SH-SY5Y (cell line): ENCODE results near the gene MSANTD1.

Experiments used
- GATA2 ChIP-seq: IDR thresholded peaks from 2 replicates; pipeline ENCODE4 v1.6.1; 2011; ENCODE audit warnings: mild to moderate bottlenecking, low read depth, low read length
- GATA3 ChIP-seq: IDR thresholded peaks from 2 replicates; pipeline ENCODE4 v1.6.1; 2011; ENCODE audit warnings: low read depth, mild to moderate bottlenecking, low read length, moderate library complexity

MSANTD1 gene

GRCh38 chr4:3287271-3287971 lies 38.5 kb downstream of the MSANTD1 start:
- no peak for TF ChIP-seq GATA3
- no peak for TF ChIP-seq GATA2

DNA sequence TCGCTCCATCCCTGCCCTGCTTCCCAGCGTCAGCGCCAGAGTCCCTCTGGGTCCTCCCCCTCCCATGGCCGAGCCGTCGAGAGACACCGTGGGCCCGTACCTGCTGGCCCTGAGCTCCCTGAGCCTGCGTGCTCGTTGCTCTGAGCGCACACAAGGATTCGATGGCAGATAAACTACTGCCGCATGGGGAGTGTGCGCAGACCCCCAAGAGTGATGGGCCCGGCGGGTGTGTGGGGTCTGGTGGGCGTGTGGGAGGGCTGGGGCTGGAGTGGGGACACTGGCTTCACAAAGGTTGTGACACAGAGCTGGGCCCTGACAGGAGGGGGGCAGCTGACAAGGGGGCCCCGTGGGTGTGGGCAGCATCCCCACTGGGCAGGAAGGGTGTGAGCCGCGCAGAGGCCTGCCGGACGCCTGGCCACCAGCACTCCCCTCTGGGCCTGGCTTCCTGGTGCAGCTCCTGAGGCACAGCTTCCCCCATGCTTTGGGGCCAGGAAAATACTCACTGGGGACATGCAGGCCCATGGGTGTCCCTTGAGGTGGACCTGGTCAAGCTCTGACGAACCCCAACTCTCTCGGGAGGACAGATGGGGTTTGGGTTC lies 39.1 kb downstream of the MSANTD1 start:
- TF ChIP-seq GATA3 = no peak
- no peak for TF ChIP-seq GATA2

GRCh38 chr4:3288571-3289094 lies 39.7 kb downstream of the MSANTD1 start:
- TF ChIP-seq GATA2 = no peak
- no peak for TF ChIP-seq GATA3

- TF ChIP-seq GATA3 (no peak), GATA2 (no peak)
Measured at GRCh38 chr4:3290476-3290875, 41.5 kb downstream of the MSANTD1 start.

DNA sequence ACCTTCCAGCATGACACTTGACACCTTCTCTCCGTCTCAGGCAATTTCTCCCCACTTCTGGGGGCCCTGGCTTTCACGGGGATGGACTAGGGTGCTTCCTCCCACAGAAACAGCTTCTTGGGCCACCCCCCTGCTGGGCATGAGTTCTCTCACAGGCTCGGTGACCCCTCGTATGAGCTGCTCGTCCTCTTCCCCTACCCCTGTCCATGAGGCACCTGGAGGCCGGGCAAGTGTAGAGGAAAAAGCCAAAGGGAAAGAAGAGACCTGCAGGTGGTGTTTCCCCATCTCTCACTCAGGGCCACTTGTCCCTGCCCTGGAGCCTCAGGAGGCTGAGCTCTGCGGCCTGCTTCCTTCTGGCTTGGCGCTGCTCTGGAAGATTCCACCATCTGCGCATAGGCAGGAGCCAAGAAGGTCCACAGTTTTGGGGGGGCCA lies 41.9 kb downstream of the MSANTD1 start:
- TF ChIP-seq GATA3 = no peak

DNA sequence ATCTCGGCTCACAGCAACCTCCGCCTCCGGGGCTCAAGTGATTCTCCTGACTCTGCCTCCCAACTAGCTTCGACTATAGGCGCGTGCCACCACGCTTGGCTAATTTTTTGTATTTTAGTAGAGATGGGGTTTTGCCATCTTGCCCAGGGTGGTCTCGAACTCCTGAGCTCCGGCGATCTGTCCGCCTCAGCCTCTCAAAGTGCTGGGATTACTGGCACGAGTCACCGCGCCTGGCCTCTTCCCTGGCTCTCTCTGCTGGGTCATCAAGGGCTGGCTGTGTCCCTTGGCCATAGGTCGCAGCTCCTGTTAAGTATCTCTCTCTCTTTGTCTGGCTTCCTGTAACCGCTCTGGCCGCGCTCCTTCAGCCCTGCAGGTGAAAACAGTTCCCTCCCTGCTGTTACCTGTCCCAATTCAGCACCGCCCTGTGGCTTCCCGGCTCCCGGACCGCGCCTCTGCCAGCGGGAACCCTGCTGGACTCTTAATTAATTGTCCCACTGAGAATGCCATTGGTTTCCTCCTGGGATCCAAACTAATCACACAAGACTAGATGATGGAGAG lies 42.5 kb downstream of the MSANTD1 start:
- TF ChIP-seq GATA2 (no peak), GATA3 (no peak)

GRCh38 chr4:3291969-3292570 lies 43.1 kb downstream of the MSANTD1 start:
- TF ChIP-seq GATA3 (no peak), GATA2 (no peak)

GRCh38 chr4:3292571-3293400 lies 43.8 kb downstream of the MSANTD1 start, which contains the start of gene RGS12:
Gene RGS12, plus strand, starts transcription at chr4:3293021. Its CDS starts 23,150 bp downstream, at chr4:3316171.
- no peak for TF ChIP-seq GATA2
- TF ChIP-seq GATA3 = no peak

- TF ChIP-seq GATA3 = no peak
- TF ChIP-seq GATA2 = no peak
Measured at GRCh38 chr4:3293401-3294391, 44.7 kb downstream of the MSANTD1 start.

DNA sequence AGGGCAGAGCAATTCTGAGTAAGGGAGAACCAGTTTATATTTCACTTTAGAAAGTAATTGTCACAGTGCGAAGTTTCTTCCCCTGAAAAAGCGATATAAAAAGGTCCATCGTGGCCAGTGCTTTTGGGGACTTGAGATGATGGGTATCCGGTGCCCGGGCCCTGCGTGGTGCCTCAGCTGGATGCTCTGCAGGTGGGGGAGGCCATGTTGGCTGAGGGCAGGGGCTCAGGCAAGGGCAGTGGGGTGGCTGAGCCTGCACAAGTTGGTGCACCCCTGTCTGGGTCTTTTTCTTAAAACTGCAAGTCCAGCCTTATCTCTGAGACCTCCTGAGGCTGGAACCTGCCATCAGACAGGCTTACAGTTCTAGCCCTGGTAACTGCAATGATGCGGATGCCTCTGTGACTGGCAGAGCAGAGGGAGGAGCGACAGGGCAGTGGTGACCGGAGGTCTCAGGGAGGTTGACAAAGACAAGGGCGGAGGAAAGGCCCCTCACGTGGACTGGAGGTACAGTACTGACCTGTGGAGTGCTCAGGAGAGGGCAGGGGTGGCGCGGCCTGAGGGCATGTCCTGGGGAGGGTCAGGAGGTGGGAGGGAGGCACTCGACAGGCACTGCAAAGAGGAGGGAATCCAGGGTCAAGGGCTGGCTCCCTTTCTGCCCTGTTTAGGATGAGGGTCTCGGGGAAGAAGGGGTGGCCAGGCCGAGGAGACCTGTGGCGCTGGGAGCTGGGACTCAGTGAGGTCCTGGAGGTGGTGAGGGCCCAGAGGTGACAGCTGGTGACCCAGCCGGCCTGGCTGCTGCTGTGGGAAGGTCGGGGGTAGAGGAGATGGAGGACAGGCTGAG lies 45.7 kb downstream of the MSANTD1 start:
- TF ChIP-seq GATA3 (no peak), GATA2 (no peak)

DNA sequence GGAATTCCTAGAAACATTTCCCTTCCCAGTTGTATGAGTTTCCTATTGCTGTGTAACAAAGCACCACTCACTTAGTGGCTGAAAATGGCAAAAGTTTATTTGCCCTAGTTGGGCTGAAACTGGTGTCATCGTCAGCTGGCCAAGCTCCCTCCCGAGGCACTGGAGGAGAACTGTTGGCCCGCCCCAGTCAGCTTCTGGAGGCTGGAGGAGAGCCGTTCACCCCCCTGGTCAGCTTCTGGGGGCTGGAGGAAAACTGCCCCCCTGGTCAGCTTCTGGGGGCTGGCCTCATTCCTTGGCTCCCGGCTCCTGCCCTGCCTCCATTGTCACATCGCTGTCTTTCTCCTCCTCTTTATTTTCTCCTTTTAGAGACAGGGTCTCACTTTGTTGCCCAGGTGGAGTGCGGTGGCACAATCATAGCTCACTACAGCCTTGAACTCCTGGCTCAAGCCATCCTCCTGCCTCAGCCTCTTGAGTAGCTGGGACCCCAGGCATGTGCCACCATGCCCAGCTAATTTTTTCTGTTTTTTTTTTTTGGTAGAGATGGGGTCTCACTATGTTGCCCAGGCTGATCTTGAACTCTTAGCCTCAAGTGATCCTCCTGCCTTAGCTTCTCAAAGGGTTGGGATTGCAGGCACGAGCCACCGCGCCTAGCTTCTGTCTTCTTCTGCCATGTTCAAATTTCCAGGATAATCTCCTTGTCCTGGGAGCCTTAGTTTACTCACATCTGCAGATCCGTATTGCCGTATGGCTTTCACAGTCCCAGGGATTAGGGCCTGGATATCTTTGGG lies 47.1 kb downstream of the MSANTD1 start:
- TF ChIP-seq GATA2 = no peak
